SK-N-MC (cell line): ENCODE measurements around the gene OAT.

Source experiments
- EZH2 ChIP-seq: fragments of 200-600 bp; sonication (generic); IDR thresholded peaks from one replicate; pipeline ENCODE4 v1.6.1; 2017; ENCODE audit warnings: antibody characterized with exemption
- FOXP2 ChIP-seq: optimal IDR thresholded peaks from 2 replicates; pipeline ENCODE3; 2011; ENCODE audit warnings: mild to moderate bottlenecking, moderate library complexity; ENCODE audit not compliant: insufficient read depth; ENCODE audit errors: extremely low read length, control extremely low read depth
- POLR2AphosphoS5 ChIP-seq: IDR thresholded peaks from 2 replicates; pipeline ENCODE4 v1.6.1; 2012; ENCODE audit warnings: mild to moderate bottlenecking, low read depth, low read length, borderline replicate concordance

- TF ChIP-seq POLR2AphosphoS5 (no peak), EZH2 (no peak), FOXP2 (no peak)
These were observed 16.4 kb downstream of the OAT start for GRCh38 chr10:124402273-124402672.
